HG03064 (cell line): ENCODE measurements around the gene CDCP1.

ENCODE experiments used
- ATAC-seq: cut with Tn5 transposase; IDR thresholded peaks from one replicate; pipeline ENCODE4 v1.9.1; 2021; ENCODE audit warnings: low read depth; ENCODE audit not compliant: unreplicated experiment

CDCP1 gene

GRCh38 chr3:45145681-45146614 lies at the start of gene CDCP1:
TSS of gene CDCP1 (minus strand) at chr3:45146378. CDS start at chr3:45146287, 91 bp downstream.
- no peak for ATAC-seq

GRCh38 chr3:45194791-45195190 lies 48.6 kb upstream of the CDCP1 start:
- no peak for ATAC-seq

GRCh38 chr3:45191924-45192417 lies 45.8 kb upstream of the CDCP1 start:
- no peak for ATAC-seq

GRCh38 chr3:45191424-45191823 lies 45.2 kb upstream of the CDCP1 start:
- no peak for ATAC-seq

GRCh38 chr3:45188719-45189659 lies 42.8 kb upstream of the CDCP1 start:
- no peak for ATAC-seq

GRCh38 chr3:45187694-45188141 lies 41.5 kb upstream of the CDCP1 start:
- no peak for ATAC-seq

GRCh38 chr3:45186871-45187270 lies 40.7 kb upstream of the CDCP1 start:
- no peak for ATAC-seq

GRCh38 chr3:45185461-45185860 lies 39.3 kb upstream of the CDCP1 start:
- no peak for ATAC-seq

GRCh38 chr3:45185052-45185451 lies 38.9 kb upstream of the CDCP1 start:
- ATAC-seq, result no peak

- no peak for ATAC-seq
Observed at GRCh38 chr3:45183872-45184262, 37.7 kb upstream of the CDCP1 start.

- no peak for ATAC-seq
Observed at GRCh38 chr3:45182915-45183871, 37.0 kb upstream of the CDCP1 start.

- ATAC-seq, result no peak
Observed at GRCh38 chr3:45181496-45181895, 35.3 kb upstream of the CDCP1 start.

- ATAC-seq, result no peak
Observed at GRCh38 chr3:45180899-45181298, 34.7 kb upstream of the CDCP1 start.

GRCh38 chr3:45180051-45180450 lies 33.9 kb upstream of the CDCP1 start:
- no peak for ATAC-seq

GRCh38 chr3:45179163-45179562 lies 33.0 kb upstream of the CDCP1 start:
- ATAC-seq, result no peak

- ATAC-seq, result no peak
Observed at GRCh38 chr3:45178183-45179023, 32.2 kb upstream of the CDCP1 start.

GRCh38 chr3:45176912-45177311 lies 30.7 kb upstream of the CDCP1 start:
- no peak for ATAC-seq

- ATAC-seq, result no peak
Observed at GRCh38 chr3:45174234-45174633, 28.1 kb upstream of the CDCP1 start.

- ATAC-seq, result no peak
Observed at GRCh38 chr3:45173776-45174175, 27.6 kb upstream of the CDCP1 start.
